Stimulated activated CD4-positive, alpha-beta T cell treated with anti-CD3 and anti-CD28 coated beads, Interleukin-4, amount 100 ng/mL, for 24 hours (primary cell): ENCODE data around the gene ERG28.
"Not testable (repeated sequence)": the region's sequence is repeated elsewhere in the genome, so short reads cannot be mapped to it uniquely, and the experiment has no call there.

ENCODE experiments used
- DNase-seq: peaks from one replicate; pipeline ENCODE4 v3.0.0-alpha.2; 2020

ERG28 gene

GRCh38 chr14:75615200-75615599 lies 45.5 kb downstream of the ERG28 start:
- DNase-seq, result no peak

GRCh38 chr14:75614179-75614578 lies 46.5 kb downstream of the ERG28 start:
- no peak for DNase-seq

GRCh38 chr14:75612157-75612556 lies 48.5 kb downstream of the ERG28 start:
- DNase-seq, result no peak

- no peak for DNase-seq
These were observed 49.8 kb downstream of the ERG28 start for GRCh38 chr14:75610834-75611233.

GRCh38 chr14:75609606-75610475 lies 50.8 kb downstream of the ERG28 start:
- no peak for DNase-seq

- DNase-seq, result no peak
These were observed 51.6 kb downstream of the ERG28 start for GRCh38 chr14:75609116-75609515.

- no peak for DNase-seq
These were observed 52.6 kb downstream of the ERG28 start for GRCh38 chr14:75607842-75608640.

- DNase-seq, result no peak
These were observed 53.6 kb downstream of the ERG28 start for GRCh38 chr14:75607044-75607443.

GRCh38 chr14:75605916-75606315 lies 54.8 kb downstream of the ERG28 start:
- no peak for DNase-seq

GRCh38 chr14:75604979-75605851 lies 55.5 kb downstream of the ERG28 start:
- no peak for DNase-seq

- no peak for DNase-seq
These were observed 58.2 kb downstream of the ERG28 start for GRCh38 chr14:75602503-75602902.

GRCh38 chr14:75601061-75601460 lies 59.6 kb downstream of the ERG28 start:
- not testable (repeated sequence) for DNase-seq

- not testable (repeated sequence) for DNase-seq
These were observed 60.6 kb downstream of the ERG28 start for GRCh38 chr14:75600100-75600499.
